ENCODE results near the gene ZCCHC8. TPM values are rescaled to one million over a fixed set of nuclear protein-coding genes. Genes with fewer than 3 reads are reported as not detected.

The ZCCHC8 gene
- total RNA-seq, 1 experiment from 2014 or later = 41.8 TPM

GRCh38 chr12:122506393-122506938 lies 5.7 kb upstream of the ZCCHC8 start:
- no TSS peak for BruUV-seq (replicated peaks)
- TF ChIP-seq CTCF (IDR thresholded peaks at IDR 0.05; ENCODE audit: unreplicated experiment) = no peak
- ChIA-PET CTCF (no interaction called here), POLR2A (interaction anchor here (11.3 kb wide), 1 partner anchor 17 kb away, joined by 271 read pairs; the partner anchor contains the start of genes KNTC1 and RSRC2)
- Mint-ChIP-seq H3K4me1 (ENCODE audit: insufficient read depth, unreplicated experiment) (peaks cover 6% of the 10 kb centered on the region), H3K27me3 (ENCODE audit: insufficient read depth, unreplicated experiment) (no peaks in the 10 kb centered on the region), H3K9me3 (ENCODE audit: unreplicated experiment) (no peaks in the 10 kb centered on the region), H3K4me3 (ENCODE audit: unreplicated experiment) (no peak overlapping the region), H3K36me3 (ENCODE audit: insufficient read depth, unreplicated experiment) (peaks cover 99% of the 10 kb centered on the region), H3K27ac (ENCODE audit: low read depth, unreplicated experiment) (no peak overlapping the region)
- intact Hi-C loops (cut with micrococcal nuclease) = no loop called here
- no peak for DNase-seq (ENCODE audit: unreplicated experiment)

- POLR2A ChIA-PET = interaction anchor here (0.6 to 11.3 kb wide), 6 partner anchors 11 to 129 kb away, joined by 3 to 271 read pairs (median 6); partner anchors contain the start of genes KNTC1 and RSRC2
- Mint-ChIP-seq H3K4me3 (ENCODE audit: unreplicated experiment) (no peak overlapping the region), H3K9me3 (ENCODE audit: unreplicated experiment) (no peaks in the 10 kb centered on the region), H3K4me1 (ENCODE audit: insufficient read depth, unreplicated experiment) (peaks cover 11% of the 10 kb centered on the region), H3K27ac (ENCODE audit: low read depth, unreplicated experiment) (no peak overlapping the region), H3K27me3 (ENCODE audit: insufficient read depth, unreplicated experiment) (no peaks in the 10 kb centered on the region), H3K36me3 (ENCODE audit: insufficient read depth, unreplicated experiment) (peaks cover 90% of the 10 kb centered on the region)
- no TSS peak for BruUV-seq (replicated peaks)
- intact Hi-C loops (cut with micrococcal nuclease) = no loop called here
- no peak for DNase-seq (ENCODE audit: unreplicated experiment)
- TF ChIP-seq CTCF (IDR thresholded peaks at IDR 0.05; ENCODE audit: unreplicated experiment) = no peak
- CTCF ChIA-PET = interaction anchor here (0.7 kb wide), 1 partner anchor 106 kb away, joined by 3 read pairs; no protein-coding TSS in a partner anchor
Observed at GRCh38 chr12:122505419-122506051, 4.8 kb upstream of the ZCCHC8 start.

- Mint-ChIP-seq H3K4me1 (ENCODE audit: insufficient read depth, unreplicated experiment) (peaks cover 11% of the 10 kb centered on the region), H3K27ac (ENCODE audit: low read depth, unreplicated experiment) (no peak overlapping the region), H3K36me3 (ENCODE audit: insufficient read depth, unreplicated experiment) (peaks cover 81% of the 10 kb centered on the region), H3K4me3 (ENCODE audit: unreplicated experiment) (no peak overlapping the region), H3K9me3 (ENCODE audit: unreplicated experiment) (no peaks in the 10 kb centered on the region), H3K27me3 (ENCODE audit: insufficient read depth, unreplicated experiment) (no peaks in the 10 kb centered on the region)
- ChIA-PET POLR2A (interaction anchor here (0.8 to 11.3 kb wide), 5 partner anchors 9 to 104 kb away, joined by 3 to 271 read pairs (median 6); partner anchors contain the start of genes KNTC1 and RSRC2), CTCF (interaction anchor here (0.9 kb wide), 2 partner anchors 31 to 248 kb away, joined by 3 to 4 read pairs; no protein-coding TSS in a partner anchor)
- DNase-seq (ENCODE audit: unreplicated experiment) = no peak
- TF ChIP-seq CTCF (IDR thresholded peaks at IDR 0.05; ENCODE audit: unreplicated experiment) = no peak
- no TSS peak for BruUV-seq (replicated peaks)
- intact Hi-C loops (cut with micrococcal nuclease) = no loop called here
Observed at GRCh38 chr12:122503783-122504590, 3.3 kb upstream of the ZCCHC8 start.

All from MCF 10A (cell line).